NT2/D1 (cell line): Measurements from ENCODE around the gene EMC8.

Experiments
- DNase-seq: peaks from one replicate; pipeline ENCODE4 v3.0.0-alpha.2; 2011; ENCODE audit warnings: low read depth, low spot score
- H3K27me3 ChIP-seq: 2 replicates; pipeline ENCODE4 v1.6.0; 2011; ENCODE audit warnings: mild to moderate bottlenecking; ENCODE audit not compliant: insufficient read length, insufficient read depth
- H3K36me3 ChIP-seq: 2 replicates; pipeline ENCODE4 v1.6.1; 2011; ENCODE audit warnings: mild to moderate bottlenecking, low read length, mixed read lengths; ENCODE audit not compliant: insufficient read depth, insufficient read length
- H3K4me1 ChIP-seq: 2 replicates; pipeline ENCODE4 v1.5.1; 2011; ENCODE audit not compliant: insufficient read depth, insufficient read length
- H3K4me3 ChIP-seq: 2 replicates; pipeline ENCODE4 v1.5.1; 2011; ENCODE audit warnings: low read depth; ENCODE audit not compliant: insufficient read length
- H3K9ac ChIP-seq: 2 replicates; pipeline ENCODE4 v1.6.0; 2011; ENCODE audit warnings: low read depth; ENCODE audit not compliant: insufficient read length
- H3K9me3 ChIP-seq: 2 replicates; pipeline ENCODE4 v1.5.1; 2011; ENCODE audit warnings: mild to moderate bottlenecking, low read length; ENCODE audit not compliant: insufficient read depth
- SUZ12 ChIP-seq: IDR thresholded peaks from 2 replicates; pipeline ENCODE4 v1.6.1; 2011; ENCODE audit not compliant: insufficient read length, insufficient read depth; ENCODE audit errors: extremely low read depth
- YY1 ChIP-seq: IDR thresholded peaks from 2 replicates; pipeline ENCODE4 v1.6.1; 2011; ENCODE audit not compliant: insufficient read length, insufficient read depth
- ZNF274 ChIP-seq: IDR thresholded peaks from 2 replicates; pipeline ENCODE4 v1.6.1; 2011; ENCODE audit warnings: mild to moderate bottlenecking, low read depth, low read length

Gene EMC8

DNA sequence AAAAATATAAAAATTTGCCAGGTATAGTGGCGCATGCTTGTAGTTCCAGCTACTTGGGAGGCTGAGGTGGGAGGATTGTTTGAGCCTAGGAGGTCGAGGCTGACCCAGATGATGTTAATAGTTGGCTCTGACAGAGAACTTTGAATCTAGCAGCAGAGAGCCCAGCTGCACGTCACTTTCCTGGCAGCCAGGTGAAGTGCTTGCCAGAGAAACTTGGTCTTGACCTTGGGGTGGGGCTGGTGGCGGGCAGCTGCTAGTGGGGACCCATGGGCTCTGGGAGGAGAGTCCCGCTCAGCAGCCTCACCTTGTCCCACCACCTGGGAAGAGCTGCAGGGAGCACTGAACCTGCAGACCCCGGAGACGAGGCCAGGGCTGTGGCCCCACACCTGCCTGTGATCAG, 45.4 kb downstream of the EMC8 start:
- no peaks in the 10 kb centered on the region for H3K9me3 ChIP-seq
- H3K27me3 ChIP-seq, result peaks cover 19% of the 10 kb centered on the region
- TF ChIP-seq SUZ12 (no peak), YY1 (no peak), ZNF274 (no peak)
- H3K4me1 ChIP-seq, result peaks cover 40% of the 10 kb centered on the region
- peak overlapping the region; percentile 27 for H3K9ac ChIP-seq
- H3K36me3 ChIP-seq, result no peaks in the 10 kb centered on the region
- no peak for DNase-seq
- H3K4me3 ChIP-seq, result no peak overlapping the region

DNA sequence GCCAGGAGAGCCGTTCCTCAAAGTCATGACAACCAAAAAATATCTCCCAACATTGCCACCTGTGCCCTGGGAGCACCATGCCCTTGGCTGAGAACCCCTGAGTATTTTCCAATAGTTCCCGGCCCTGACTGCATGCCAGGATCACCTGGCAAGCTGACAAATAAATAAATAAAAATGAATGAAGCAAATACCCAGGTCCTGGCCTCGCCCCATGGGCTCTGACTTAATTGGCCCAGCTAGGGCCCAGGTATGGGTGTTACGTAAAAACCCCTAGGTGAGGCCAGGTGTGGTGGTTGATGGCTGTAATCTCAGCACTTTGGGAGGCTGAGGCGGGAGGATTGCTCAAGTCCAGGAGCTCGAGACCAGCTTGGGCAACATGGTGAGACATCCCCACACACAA, 45.8 kb downstream of the EMC8 start:
- peaks cover 19% of the 10 kb centered on the region for H3K27me3 ChIP-seq
- no peak overlapping the region for H3K4me3 ChIP-seq
- DNase-seq, result no peak
- no peaks in the 10 kb centered on the region for H3K9me3 ChIP-seq
- no peaks in the 10 kb centered on the region for H3K36me3 ChIP-seq
- H3K4me1 ChIP-seq, result peaks cover 40% of the 10 kb centered on the region
- TF ChIP-seq YY1 (no peak), ZNF274 (no peak), SUZ12 (no peak)
- no peak overlapping the region for H3K9ac ChIP-seq

DNA sequence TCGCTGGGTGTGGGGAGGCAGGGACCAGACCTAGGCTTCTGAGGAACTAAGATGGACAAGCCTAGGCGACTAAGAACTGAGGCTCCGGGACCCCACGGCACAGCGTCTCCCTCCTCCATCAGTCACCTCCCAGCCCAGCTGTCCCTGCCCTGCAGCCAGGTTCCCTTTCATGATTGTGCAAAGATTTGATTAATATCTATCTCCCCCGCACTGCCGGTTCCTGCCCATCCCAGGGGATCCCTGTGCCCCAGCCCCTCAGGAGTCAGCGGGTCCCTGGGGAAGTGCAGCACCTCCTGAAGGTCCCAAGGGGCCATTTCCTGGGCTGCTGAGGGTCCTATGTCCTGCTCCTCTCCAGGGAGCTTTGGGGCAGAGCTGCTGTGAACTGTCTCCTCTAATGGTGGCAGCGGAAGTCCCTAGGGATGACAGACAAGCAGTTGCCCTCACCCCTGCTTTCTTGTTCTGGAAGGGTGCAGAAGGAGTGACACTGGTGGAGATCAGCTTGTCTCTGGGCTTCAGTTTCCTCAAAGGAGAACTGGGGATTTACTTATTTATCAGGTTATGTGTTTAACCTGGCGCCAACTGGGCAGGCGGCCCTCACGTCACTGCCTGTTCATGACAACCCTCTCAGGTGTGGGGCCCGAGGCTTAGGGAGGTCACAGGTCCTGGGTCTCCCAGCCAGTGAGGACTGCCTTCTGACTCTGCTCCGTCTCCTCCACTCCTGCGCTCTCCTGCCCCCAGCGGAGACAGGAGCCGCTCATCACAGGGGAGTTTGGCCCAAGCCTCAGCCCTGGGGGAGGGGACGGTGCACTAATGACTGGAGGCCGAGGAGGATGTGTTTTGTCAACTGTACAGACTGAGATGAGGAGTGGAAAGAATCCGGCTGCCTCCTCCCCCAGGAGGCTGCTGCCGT, 46.6 kb downstream of the EMC8 start:
- Histone ChIP-seq H3K9ac (peak overlapping the region; percentile 59), H3K27me3 (peaks cover 19% of the 10 kb centered on the region), H3K4me1 (peaks cover 40% of the 10 kb centered on the region), H3K4me3 (no peak overlapping the region), H3K9me3 (no peaks in the 10 kb centered on the region), H3K36me3 (no peaks in the 10 kb centered on the region)
- DNase-seq, result no peak
- no peak for TF ChIP-seq YY1
- no peak for TF ChIP-seq ZNF274
- TF ChIP-seq SUZ12, result no peak

DNA sequence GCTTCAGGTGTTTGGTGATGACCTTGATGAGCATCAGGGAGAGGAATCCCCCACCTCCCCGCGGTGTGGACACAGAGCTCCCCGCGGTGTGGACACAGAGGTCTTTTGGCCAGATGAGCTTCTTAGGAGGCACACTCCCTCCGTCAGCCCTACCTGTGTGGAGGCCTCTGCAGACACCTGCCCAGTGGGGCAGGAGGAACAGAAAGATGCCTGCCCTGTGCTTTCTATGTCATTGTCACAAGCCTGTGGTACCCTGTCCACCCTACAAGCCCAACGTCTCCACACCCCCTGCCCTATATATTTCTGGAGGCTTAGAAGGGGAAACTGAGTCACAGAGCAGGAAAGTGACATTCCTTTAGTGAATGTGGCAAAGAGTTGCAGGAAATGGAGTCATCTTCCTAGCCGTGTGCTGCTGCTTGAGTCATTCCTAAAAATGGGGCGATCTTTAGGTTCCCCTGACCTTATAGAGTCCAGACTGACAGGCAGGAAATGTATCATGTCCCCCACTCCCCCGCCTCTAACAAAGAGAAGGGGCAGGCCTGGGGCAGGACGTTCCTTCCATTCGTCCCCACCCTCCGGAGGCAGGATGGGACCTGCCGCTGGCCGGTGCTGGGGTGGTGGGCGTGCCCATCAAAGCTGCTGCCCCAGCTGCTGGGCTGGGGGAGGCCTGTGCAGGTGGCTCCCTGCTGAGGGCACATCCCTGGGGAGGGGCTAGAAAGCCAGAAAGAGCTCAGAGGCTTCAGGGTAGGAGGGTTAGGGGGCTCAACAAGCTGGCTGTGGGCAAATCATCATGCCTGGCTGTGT, 47.4 kb downstream of the EMC8 start:
- no peaks in the 10 kb centered on the region for H3K36me3 ChIP-seq
- H3K27me3 ChIP-seq, result peaks cover 19% of the 10 kb centered on the region
- H3K4me1 ChIP-seq, result peaks cover 43% of the 10 kb centered on the region
- H3K4me3 ChIP-seq, result peak overlapping the region; percentile 8
- H3K9me3 ChIP-seq, result no peaks in the 10 kb centered on the region
- H3K9ac ChIP-seq, result peak overlapping the region; percentile 74
- no peak for DNase-seq
- TF ChIP-seq YY1 (no peak), SUZ12 (no peak), ZNF274 (no peak)

DNA sequence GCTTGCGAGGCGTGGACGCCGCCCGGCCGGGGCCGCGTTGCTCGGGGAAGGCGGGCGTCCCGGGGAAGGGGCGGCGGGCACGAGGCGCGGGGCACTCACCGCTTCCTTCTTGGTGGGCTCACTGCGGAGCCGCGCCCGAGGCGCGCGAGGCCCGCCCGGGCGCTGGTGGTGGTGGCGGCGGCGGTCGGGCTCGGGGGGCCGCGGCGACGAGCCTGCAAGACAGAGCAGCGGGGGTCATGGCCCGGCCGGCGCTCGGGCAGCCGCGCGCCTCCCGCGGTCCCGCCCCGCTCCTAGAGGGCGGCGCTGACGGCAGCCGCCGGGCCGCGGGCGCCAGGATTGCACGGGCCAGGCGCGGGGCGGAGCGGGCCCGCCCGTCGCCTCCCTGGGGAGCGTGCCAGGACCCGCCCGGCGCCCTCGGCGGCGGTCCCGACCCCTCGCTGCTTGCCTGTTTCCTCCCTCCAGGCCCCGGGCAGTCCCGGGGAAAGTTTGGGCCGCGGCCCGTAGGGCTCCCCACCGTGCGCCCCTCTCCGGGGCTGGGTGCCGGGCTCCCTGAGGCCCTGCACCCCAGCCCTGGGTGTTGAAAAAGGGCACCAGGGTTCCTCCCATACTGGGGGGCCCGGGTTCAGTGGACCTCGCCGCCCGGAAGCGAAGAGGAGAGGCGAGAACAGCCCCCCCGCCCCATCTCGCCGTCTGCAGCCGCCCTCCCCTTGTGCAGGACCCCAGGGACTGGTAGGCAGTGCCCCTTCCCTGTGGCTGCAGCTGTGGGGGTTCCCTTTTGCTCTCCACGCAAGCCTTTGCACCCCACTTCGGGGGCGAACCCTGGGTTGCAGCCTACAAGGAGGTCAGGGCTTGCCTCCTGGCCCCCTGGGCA, 48.3 kb downstream of the EMC8 start, which contains the start of gene C16orf74:
Gene C16orf74 (minus strand): TSS at position 270 of the 871 bp plus-strand sequence. CDS start 15,879 bp downstream, outside the sequence.
- peak; percentile 47 for TF ChIP-seq SUZ12
- TF ChIP-seq YY1, result no peak
- Histone ChIP-seq H3K9me3 (no peaks in the 10 kb centered on the region), H3K27me3 (peaks cover 19% of the 10 kb centered on the region), H3K4me3 (peak within 1 kb of the TSS; percentile 76), H3K4me1 (peaks cover 44% of the 10 kb centered on the region), H3K36me3 (no peaks in the 10 kb centered on the region), H3K9ac (peak within 1 kb of the TSS; percentile 90)
- no peak for DNase-seq

DNA sequence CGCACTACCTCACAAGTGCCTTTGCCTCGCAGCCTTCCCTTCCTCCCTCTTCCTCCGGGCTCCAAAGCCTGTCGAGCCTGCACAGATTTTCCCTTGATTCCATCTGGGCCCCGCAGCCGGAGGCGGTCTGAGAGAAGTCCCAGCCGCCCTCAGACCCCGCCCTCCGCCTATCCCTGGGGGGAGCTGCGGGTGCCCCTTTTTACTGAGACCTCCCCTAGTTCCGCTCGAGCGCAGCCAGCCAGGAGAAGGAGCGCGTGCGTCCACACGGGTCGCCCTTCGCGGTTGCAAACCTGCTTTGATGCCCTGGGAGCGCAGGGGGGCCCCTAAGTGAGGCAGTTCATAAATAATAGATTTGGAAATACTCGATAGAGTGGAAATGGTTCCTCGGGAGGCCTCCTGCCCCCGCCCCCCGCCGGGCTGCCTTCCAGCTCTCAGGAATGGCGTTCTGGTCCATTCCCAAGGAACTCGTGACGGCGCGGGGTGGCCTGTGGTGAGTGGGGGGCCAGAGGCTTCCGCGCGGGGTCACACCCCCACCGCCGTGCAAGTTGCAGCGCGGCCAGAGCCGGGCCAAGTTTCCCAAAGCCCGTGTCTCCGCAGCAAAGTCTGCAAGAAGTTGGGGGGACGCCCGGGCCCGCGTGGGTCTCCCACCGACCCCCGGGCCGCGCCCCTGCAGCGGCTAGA, 49.1 kb downstream of the EMC8 start:
- H3K27me3 ChIP-seq, result peaks cover 19% of the 10 kb centered on the region
- no peak for TF ChIP-seq YY1
- no peak for TF ChIP-seq SUZ12
- no peaks in the 10 kb centered on the region for H3K9me3 ChIP-seq
- no peak for DNase-seq
- peak overlapping the region; percentile 90 for H3K9ac ChIP-seq
- H3K4me1 ChIP-seq, result peaks cover 43% of the 10 kb centered on the region
- no peaks in the 10 kb centered on the region for H3K36me3 ChIP-seq
- H3K4me3 ChIP-seq, result peak overlapping the region; percentile 76
